Measurements from ENCODE around the gene A4GNT. TPM values are rescaled to one million over a fixed set of nuclear protein-coding genes. Genes with fewer than 3 reads are reported as not detected.

Gene A4GNT
- total RNA-seq, 2 experiments from 2014 or later = not detected

DNA sequence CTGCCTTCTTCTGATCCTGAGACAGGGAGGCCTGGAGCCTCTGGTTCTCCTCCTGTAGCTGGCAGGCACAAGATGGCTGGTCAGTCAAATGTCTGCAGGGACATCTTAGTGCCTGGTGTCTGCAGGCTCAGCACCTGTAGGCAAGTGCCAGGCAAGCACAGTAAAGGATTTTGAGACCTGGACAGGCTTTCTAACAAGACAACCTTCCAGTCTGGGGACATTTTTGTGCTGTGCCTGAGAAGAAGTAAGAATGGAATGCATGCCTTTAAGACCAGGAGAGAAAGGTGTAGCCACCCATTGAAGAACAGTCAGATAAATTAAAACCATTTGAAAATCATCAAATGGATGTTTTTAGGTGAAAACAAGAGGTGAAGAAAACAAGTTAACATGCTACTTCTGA is 48.0 kb downstream of the A4GNT start:
- ChIA-PET CTCF (interaction anchor here (1.7 to 2.3 kb wide), 2 partner anchors 10 to 18 kb away, joined by 3 to 8 read pairs; no protein-coding TSS in a partner anchor), POLR2A (interaction anchor here (2.4 kb wide), 1 partner anchor 18 kb away, joined by 11 read pairs; no protein-coding TSS in a partner anchor)
- Mint-ChIP-seq H3K9me3 (no peaks in the 10 kb centered on the region), H3K27ac (no peak overlapping the region), H3K4me3 (no peak overlapping the region), H3K4me1 (ENCODE audit: low read depth) (peaks cover 24% of the 10 kb centered on the region), H3K36me3 (no peaks in the 10 kb centered on the region), H3K27me3 (peaks cover 3% of the 10 kb centered on the region)
- DNase-seq = no peak
- intact Hi-C loops (cut with micrococcal nuclease) = loop anchor here (5.0 kb wide), 1 partner anchor 33 kb away; the partner anchor contains the start of gene DZIP1L

DNA sequence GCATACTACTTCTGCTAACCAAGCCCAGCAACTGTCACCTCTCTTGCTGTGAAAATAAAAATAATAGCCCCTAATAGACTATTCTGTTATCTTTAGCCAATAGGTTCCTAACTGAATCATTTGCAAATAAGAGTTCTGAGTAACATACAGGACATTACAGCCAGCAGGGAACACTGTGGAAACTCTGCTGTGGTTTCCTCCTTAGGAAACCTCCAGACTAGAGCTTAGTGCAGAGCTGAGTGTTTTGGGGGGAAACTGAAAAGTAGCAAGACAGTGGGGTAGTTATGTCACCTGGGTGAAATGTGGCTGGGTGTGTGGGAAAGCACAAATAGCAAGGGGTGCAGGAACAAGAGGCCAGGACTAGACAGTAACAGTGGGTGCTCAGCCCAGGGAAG is 49.2 kb downstream of the A4GNT start:
- Mint-ChIP-seq H3K27me3 (no peaks in the 10 kb centered on the region), H3K4me3 (no peak overlapping the region), H3K4me1 (ENCODE audit: low read depth) (peaks cover 28% of the 10 kb centered on the region), H3K27ac (no peak overlapping the region), H3K9me3 (no peaks in the 10 kb centered on the region), H3K36me3 (no peaks in the 10 kb centered on the region)
- CTCF ChIA-PET = interaction anchor here (0.9 to 2.3 kb wide), 7 partner anchors 10 to 35 kb away, joined by 3 to 8 read pairs (median 3); no protein-coding TSS in a partner anchor
- no peak for DNase-seq
- POLR2A ChIA-PET = interaction anchor here (0.7 to 2.4 kb wide), 2 partner anchors 9 to 16 kb away, joined by 3 to 11 read pairs; no protein-coding TSS in a partner anchor
- intact Hi-C loops (cut with micrococcal nuclease) = loop anchor here (5.0 kb wide), 1 partner anchor 34 kb away; the partner anchor contains the start of gene DZIP1L

GRCh38 chr3:138082085-138082991 is 49.9 kb downstream of the A4GNT start:
- intact Hi-C loops (cut with micrococcal nuclease) = loop anchor here (5.0 kb wide), 1 partner anchor 35 kb away; the partner anchor contains the start of gene DZIP1L
- Mint-ChIP-seq H3K27ac (peak overlapping the region; percentile 57), H3K4me1 (ENCODE audit: low read depth) (peaks cover 28% of the 10 kb centered on the region), H3K36me3 (no peaks in the 10 kb centered on the region), H3K27me3 (no peaks in the 10 kb centered on the region), H3K4me3 (peak overlapping the region; percentile 3), H3K9me3 (no peaks in the 10 kb centered on the region)
- POLR2A ChIA-PET = interaction anchor here (0.7 to 2.4 kb wide), 3 partner anchors 8 to 19 kb away, joined by 3 to 11 read pairs (median 3); no protein-coding TSS in a partner anchor
- CTCF ChIA-PET = interaction anchor here (0.6 to 3.7 kb wide), 10 partner anchors 9 to 868 kb away, joined by 3 to 17 read pairs (median 4); no protein-coding TSS in a partner anchor
- peak; percentile 39 for DNase-seq

DNA sequence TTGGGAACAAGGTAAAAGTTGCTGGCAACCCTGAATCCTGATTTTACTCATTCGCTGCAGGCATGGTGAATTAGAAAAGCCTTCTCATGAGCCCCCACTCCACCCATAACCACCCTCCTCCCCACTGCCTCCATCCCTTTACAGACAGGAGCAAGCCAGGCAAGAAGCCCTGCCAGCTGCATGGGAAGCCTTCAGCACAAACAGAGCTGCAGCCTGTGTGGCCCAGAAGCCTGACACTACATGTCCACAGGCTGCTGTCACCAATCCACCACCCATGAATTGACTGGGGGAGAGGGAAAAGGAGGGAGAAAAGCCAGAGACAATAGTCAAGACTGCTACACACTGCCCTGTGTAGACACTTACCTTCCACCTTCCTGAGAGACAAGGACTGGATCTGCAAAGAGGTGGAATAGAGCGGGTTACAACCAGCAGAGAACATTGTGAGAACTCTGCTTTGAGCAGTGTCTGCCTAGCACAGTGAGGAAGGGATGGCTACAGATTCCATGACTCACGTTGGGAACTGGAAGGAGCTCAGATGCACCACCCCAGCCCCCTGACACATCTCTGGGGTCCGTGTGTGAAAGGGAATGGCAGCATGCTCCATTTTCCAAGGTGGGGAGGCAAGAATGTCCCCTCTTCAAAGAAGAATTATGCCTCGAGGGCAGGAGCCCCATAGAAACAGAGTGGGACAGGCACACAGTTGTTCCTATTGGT is 50.7 kb downstream of the A4GNT start:
- H3K9me3 Mint-ChIP-seq = no peaks in the 10 kb centered on the region
- H3K4me3 Mint-ChIP-seq = no peak overlapping the region
- H3K27me3 Mint-ChIP-seq = no peaks in the 10 kb centered on the region
- no peak for DNase-seq
- no peak overlapping the region for H3K27ac Mint-ChIP-seq
- CTCF ChIA-PET = interaction anchor here (0.9 to 3.7 kb wide), 5 partner anchors 15 to 869 kb away, joined by 3 to 17 read pairs (median 4); no protein-coding TSS in a partner anchor
- no peaks in the 10 kb centered on the region for H3K36me3 Mint-ChIP-seq
- POLR2A ChIA-PET = interaction anchor here (2.4 kb wide), 1 partner anchor 15 kb away, joined by 11 read pairs; no protein-coding TSS in a partner anchor
- H3K4me1 Mint-ChIP-seq (ENCODE audit: low read depth) = peaks cover 28% of the 10 kb centered on the region
- intact Hi-C loops (cut with micrococcal nuclease) = loop anchor here (5.0 kb wide), 1 partner anchor 36 kb away; the partner anchor contains the start of gene DZIP1L

- intact Hi-C loops (cut with micrococcal nuclease) = loop anchor here (1.0 to 5.0 kb wide), 2 partner anchors 14 to 37 kb away; partner anchors contain the start of gene DZIP1L
- H3K27me3 Mint-ChIP-seq = no peaks in the 10 kb centered on the region
- no peaks in the 10 kb centered on the region for H3K9me3 Mint-ChIP-seq
- ChIA-PET CTCF (interaction anchor here (1.6 to 3.7 kb wide), 3 partner anchors 11 to 836 kb away, joined by 3 to 17 read pairs (median 7); no protein-coding TSS in a partner anchor), POLR2A (no interaction called here)
- no peaks in the 10 kb centered on the region for H3K36me3 Mint-ChIP-seq
- H3K4me3 Mint-ChIP-seq = no peak overlapping the region
- no peak overlapping the region for H3K27ac Mint-ChIP-seq
- H3K4me1 Mint-ChIP-seq (ENCODE audit: low read depth) = peaks cover 28% of the 10 kb centered on the region
- DNase-seq = no peak
These were observed 52.3 kb downstream of the A4GNT start for GRCh38 chr3:138079901-138080300.

GRCh38 chr3:138078901-138079344 is 53.3 kb downstream of the A4GNT start:
- peaks cover 28% of the 10 kb centered on the region for H3K4me1 Mint-ChIP-seq (ENCODE audit: low read depth)
- peak; percentile 62 for DNase-seq
- H3K4me3 Mint-ChIP-seq = no peak overlapping the region
- no peaks in the 10 kb centered on the region for H3K9me3 Mint-ChIP-seq
- intact Hi-C loops (cut with micrococcal nuclease) = loop anchor here (1.0 kb wide), 1 partner anchor 13 kb away; no protein-coding TSS in a partner anchor
- H3K27me3 Mint-ChIP-seq = no peaks in the 10 kb centered on the region
- ChIA-PET POLR2A (no interaction called here), CTCF (interaction anchor here (1.5 to 3.7 kb wide), 4 partner anchors 10 to 837 kb away, joined by 3 to 17 read pairs (median 5); no protein-coding TSS in a partner anchor)
- no peak overlapping the region for H3K27ac Mint-ChIP-seq
- H3K36me3 Mint-ChIP-seq = no peaks in the 10 kb centered on the region

DNA sequence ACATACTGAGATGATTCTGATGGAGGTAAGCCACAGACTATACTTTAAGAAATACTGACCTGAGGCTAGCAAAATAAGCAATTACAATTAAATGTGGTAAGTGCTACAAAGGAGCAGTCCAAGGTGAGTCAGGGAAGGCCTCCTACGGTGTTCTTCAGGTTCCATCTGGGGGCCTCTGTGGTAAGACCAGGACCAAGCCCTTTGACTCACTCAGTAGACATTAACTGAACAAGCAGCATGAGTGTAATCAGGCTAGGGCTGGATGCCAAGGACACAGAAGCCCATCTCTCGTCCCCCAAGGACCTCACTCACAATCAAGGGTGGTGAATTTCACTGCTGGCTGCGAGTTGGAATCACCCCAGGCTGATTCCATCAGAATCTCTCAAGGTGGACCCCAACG is 54.1 kb downstream of the A4GNT start:
- Mint-ChIP-seq H3K9me3 (no peaks in the 10 kb centered on the region), H3K4me1 (ENCODE audit: low read depth) (peaks cover 22% of the 10 kb centered on the region), H3K27ac (no peak overlapping the region), H3K27me3 (peaks cover 2% of the 10 kb centered on the region), H3K4me3 (no peak overlapping the region), H3K36me3 (no peaks in the 10 kb centered on the region)
- POLR2A ChIA-PET = no interaction called here
- intact Hi-C loops (cut with micrococcal nuclease) = no loop called here
- no peak for DNase-seq
- CTCF ChIA-PET = interaction anchor here (1.5 kb wide), 1 partner anchor 11 kb away, joined by 3 read pairs; no protein-coding TSS in a partner anchor

Other genes with a start within 250 kb of the A4GNT start
- not detected for gene CLDN18, start 122.2 kb downstream of the A4GNT start, total RNA-seq
- not detected for gene DZIP1L, start 16.8 kb downstream of the A4GNT start, total RNA-seq
- 10 to 100 TPM; 21.7 to 22.6 TPM for gene DBR1, start 42.5 kb upstream of the A4GNT start, total RNA-seq
- 10 to 100 TPM; 37.7 to 39.6 TPM for gene ARMC8, start 54.9 kb upstream of the A4GNT start, total RNA-seq
- under 1 TPM; 0.58 to 0.90 TPM for gene NME9, start 197.5 kb upstream of the A4GNT start, total RNA-seq
- under 1 TPM; 0.10 to 0.19 TPM for gene MRAS, start 216.2 kb upstream of the A4GNT start, total RNA-seq

All from activated CD4-positive, alpha-beta memory T cell treated with anti-CD3 and anti-CD28 coated beads for 36 hours (primary cell).